ENCODE measurements around the gene GPR146. TPM values are rescaled to one million over a fixed set of nuclear protein-coding genes. Genes with fewer than 3 reads are reported as not detected.

Gene GPR146
- total RNA-seq, 1 donor from 2014 or later = 1.3 TPM

DNA sequence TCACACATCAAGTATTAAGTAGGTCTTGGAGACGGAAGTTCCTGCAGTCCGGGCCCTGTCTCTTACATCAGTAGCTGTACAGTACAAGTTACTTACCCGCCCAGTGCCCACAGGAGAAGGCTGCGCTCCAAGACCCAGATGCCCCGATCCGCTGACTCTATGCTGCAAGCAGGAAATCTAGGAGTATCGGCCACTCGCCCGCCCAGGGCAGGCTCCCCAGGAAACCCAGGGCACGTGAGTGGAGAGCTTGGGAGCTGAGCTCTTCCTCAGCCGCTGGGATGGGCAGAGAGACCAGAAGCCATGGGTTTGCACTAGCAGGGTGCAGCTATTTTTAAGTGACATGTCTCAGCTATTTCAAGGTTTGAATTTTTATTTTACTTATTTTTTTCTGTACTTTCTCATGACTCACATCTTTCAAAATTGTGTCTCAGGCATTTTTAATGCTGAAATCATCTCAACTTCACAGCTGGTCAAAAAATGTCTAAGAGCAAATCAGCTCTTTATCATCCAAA, 41.6 kb downstream of the GPR146 start:
- Histone ChIP-seq H3K4me3 (ENCODE audit: low read depth, low read length) (no peak overlapping the region), H3K36me3 (ENCODE audit: control insufficient read depth, insufficient read depth, low read length) (peaks cover 3% of the 10 kb centered on the region), H3K27me3 (ENCODE audit: control insufficient read depth, insufficient read depth, low read length) (no peaks in the 10 kb centered on the region)
- DNase-seq (ENCODE audit: low read depth) (no peak), FAIRE-seq (no peak)
- TF ChIP-seq CTCF (IDR thresholded peaks at IDR 0.05; ENCODE audit: insufficient read depth, low read length, severe bottlenecking) = no peak

GRCh38 chr7:1086588-1087464, 42.5 kb downstream of the GPR146 start:
- Histone ChIP-seq H3K36me3 (ENCODE audit: control insufficient read depth, insufficient read depth, low read length) (peaks cover 3% of the 10 kb centered on the region), H3K27me3 (ENCODE audit: control insufficient read depth, insufficient read depth, low read length) (no peaks in the 10 kb centered on the region), H3K4me3 (ENCODE audit: low read depth, low read length) (peak overlapping the region; percentile 24)
- peak; percentile 54 for DNase-seq (ENCODE audit: low read depth)
- peak; percentile 81 for TF ChIP-seq CTCF (IDR thresholded peaks at IDR 0.05; ENCODE audit: insufficient read depth, low read length, severe bottlenecking)
- FAIRE-seq = no peak

DNA sequence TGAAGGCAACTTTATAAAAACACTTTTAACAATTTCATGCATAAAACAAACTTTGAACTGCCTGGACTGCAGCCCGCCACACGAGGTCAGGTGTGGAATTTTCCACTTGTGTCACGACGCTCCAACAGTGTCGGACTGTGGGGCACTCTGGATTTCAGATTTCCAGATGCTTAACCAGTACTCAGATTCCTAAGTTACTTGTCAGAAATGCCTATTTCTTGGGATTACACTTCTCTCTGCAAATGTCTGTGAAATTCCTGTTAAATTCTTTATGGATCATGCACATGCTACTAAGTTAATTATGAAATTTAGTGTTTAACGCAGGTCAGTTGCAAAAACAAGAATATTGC, 43.1 kb downstream of the GPR146 start:
- DNase-seq (ENCODE audit: low read depth) (no peak), FAIRE-seq (no peak)
- Histone ChIP-seq H3K36me3 (ENCODE audit: control insufficient read depth, insufficient read depth, low read length) (peaks cover 3% of the 10 kb centered on the region), H3K27me3 (ENCODE audit: control insufficient read depth, insufficient read depth, low read length) (no peaks in the 10 kb centered on the region), H3K4me3 (ENCODE audit: low read depth, low read length) (peak overlapping the region; percentile 24)
- TF ChIP-seq CTCF (IDR thresholded peaks at IDR 0.05; ENCODE audit: insufficient read depth, low read length, severe bottlenecking) = no peak

- no peak for TF ChIP-seq CTCF (IDR thresholded peaks at IDR 0.05; ENCODE audit: insufficient read depth, low read length, severe bottlenecking)
- Histone ChIP-seq H3K36me3 (ENCODE audit: control insufficient read depth, insufficient read depth, low read length) (peaks cover 3% of the 10 kb centered on the region), H3K27me3 (ENCODE audit: control insufficient read depth, insufficient read depth, low read length) (no peaks in the 10 kb centered on the region), H3K4me3 (ENCODE audit: low read depth, low read length) (peak within 1 kb of the TSS; percentile 24)
- no peak for DNase-seq (ENCODE audit: low read depth)
- FAIRE-seq = peak; percentile 47
Measured at GRCh38 chr7:1087952-1088920, 43.9 kb downstream of the GPR146 start, which contains the start of gene GPER1. Gene GPER1, plus strand, starts transcription at chr7:1088113. Its CDS starts 3,616 bp downstream, at chr7:1091729.

DNA sequence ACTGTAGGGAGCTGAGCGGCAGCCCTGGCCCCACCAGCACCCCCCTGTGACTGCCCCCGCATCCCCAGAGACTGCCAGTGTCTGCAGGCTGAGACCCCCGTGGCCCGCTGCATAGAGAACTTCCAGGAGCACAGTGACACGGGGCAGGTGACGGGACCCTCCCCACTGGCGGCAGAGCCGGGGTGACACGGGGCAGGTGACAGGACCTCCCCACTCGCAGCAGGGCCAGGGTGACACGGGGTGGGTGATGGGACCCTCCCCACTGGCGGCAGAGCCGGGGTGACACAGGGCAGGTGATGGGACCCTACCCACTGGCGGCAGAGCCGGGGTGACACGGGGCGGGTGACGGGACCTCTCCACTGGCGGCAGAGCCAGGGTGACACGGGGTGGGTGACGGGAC, 45.9 kb downstream of the GPR146 start:
- no peaks in the 10 kb centered on the region for H3K36me3 ChIP-seq (ENCODE audit: control insufficient read depth, insufficient read depth, low read length)
- no peaks in the 10 kb centered on the region for H3K27me3 ChIP-seq (ENCODE audit: control insufficient read depth, insufficient read depth, low read length)
- DNase-seq (ENCODE audit: low read depth) (no peak), FAIRE-seq (no peak)
- TF ChIP-seq CTCF (IDR thresholded peaks at IDR 0.05; ENCODE audit: insufficient read depth, low read length, severe bottlenecking) = no peak
- no peak overlapping the region for H3K4me3 ChIP-seq (ENCODE audit: low read depth, low read length)
